ENCODE results near the gene TMEM92.

DNA sequence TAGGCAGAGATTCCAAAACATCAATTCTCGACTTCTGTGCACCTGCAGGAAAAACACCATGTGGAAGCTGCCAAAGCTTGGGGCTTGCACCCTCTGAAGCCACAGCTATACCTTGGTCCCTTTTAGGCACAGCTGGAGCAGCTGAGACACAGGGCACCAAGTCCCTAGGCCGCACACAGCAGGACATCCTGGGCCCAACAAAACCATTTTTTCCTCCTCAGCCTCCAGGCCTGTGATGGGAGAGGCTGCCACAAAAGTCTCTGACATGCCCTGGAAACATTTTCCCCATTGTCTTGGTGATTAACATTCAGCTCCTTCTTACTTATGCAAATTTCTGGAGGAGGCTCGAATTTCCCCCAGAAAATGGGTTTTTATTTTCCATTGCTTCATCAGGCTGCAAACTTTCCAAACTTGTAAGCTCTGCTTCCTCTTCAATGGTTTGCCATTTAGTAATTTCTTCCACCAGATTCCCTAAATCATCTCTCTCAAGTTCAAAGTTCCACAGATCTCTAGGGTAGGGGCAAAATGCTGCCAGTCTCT is 48.5 kb upstream of the TMEM92 start:
- TF ChIP-seq, protein P1, sequence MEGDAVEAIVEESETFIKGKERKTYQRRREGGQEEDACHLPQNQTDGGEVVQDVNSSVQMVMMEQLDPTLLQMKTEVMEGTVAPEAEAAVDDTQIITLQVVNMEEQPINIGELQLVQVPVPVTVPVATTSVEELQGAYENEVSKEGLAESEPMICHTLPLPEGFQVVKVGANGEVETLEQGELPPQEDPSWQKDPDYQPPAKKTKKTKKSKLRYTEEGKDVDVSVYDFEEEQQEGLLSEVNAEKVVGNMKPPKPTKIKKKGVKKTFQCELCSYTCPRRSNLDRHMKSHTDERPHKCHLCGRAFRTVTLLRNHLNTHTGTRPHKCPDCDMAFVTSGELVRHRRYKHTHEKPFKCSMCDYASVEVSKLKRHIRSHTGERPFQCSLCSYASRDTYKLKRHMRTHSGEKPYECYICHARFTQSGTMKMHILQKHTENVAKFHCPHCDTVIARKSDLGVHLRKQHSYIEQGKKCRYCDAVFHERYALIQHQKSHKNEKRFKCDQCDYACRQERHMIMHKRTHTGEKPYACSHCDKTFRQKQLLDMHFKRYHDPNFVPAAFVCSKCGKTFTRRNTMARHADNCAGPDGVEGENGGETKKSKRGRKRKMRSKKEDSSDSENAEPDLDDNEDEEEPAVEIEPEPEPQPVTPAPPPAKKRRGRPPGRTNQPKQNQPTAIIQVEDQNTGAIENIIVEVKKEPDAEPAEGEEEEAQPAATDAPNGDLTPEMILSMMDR (IDR thresholded peaks at IDR 0.05), result no peak
- no peak for TF ChIP-seq POLR2A (IDR thresholded peaks at IDR 0.05)

Data from esophagus squamous epithelium (tissue), 4 donors.